WI38 (cell line): ENCODE results near the gene TPRX2.

ENCODE experiments used
- H3K4me3 ChIP-seq: 2 replicates; pipeline ENCODE4 v1.5.1; 2011; ENCODE audit warnings: low read depth, mild to moderate bottlenecking, control low read depth, low read length
- CTCF ChIP-seq: IDR thresholded peaks from 2 replicates; pipeline ENCODE4 v1.5.1; 2012; ENCODE audit warnings: low read depth, mild to moderate bottlenecking, control low read depth, low read length

Gene TPRX2

GRCh38 chr19:47824396-47824795 lies 34.6 kb upstream of the TPRX2 start:
- H3K4me3 ChIP-seq = no peak overlapping the region
- TF ChIP-seq CTCF = no peak

GRCh38 chr19:47826800-47827199 lies 32.2 kb upstream of the TPRX2 start:
- no peak for TF ChIP-seq CTCF
- H3K4me3 ChIP-seq = no peak overlapping the region

- TF ChIP-seq CTCF = no peak
- no peak overlapping the region for H3K4me3 ChIP-seq
These were observed 26.3 kb upstream of the TPRX2 start for GRCh38 chr19:47832723-47833122.

DNA sequence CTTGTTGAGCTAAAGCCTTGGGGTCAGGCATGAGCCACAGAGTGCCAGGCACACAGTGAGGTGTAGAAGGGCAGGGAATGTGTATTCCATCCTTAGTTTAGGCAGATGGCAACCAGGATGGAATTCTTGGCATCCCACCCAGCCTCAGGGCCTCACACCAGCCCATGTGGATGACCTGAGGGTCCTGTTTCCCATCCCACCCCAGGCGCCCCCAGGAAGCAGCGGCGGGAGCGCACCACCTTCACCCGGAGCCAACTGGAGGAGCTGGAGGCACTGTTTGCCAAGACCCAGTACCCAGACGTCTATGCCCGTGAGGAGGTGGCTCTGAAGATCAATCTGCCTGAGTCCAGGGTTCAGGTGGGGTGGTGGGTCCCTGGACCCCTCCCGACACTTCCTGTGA lies 23.0 kb upstream of the TPRX2 start:
- TF ChIP-seq CTCF = no peak
- H3K4me3 ChIP-seq = no peak overlapping the region

DNA sequence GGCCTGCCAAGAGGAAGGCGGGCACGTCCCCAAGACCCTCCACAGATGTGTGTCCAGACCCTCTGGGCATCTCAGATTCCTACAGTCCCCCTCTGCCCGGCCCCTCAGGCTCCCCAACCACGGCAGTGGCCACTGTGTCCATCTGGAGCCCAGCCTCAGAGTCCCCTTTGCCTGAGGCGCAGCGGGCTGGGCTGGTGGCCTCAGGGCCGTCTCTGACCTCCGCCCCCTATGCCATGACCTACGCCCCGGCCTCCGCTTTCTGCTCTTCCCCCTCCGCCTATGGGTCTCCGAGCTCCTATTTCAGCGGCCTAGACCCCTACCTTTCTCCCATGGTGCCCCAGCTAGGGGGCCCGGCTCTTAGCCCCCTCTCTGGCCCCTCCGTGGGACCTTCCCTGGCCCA lies 19.6 kb upstream of the TPRX2 start:
- no peak for TF ChIP-seq CTCF
- H3K4me3 ChIP-seq = no peak overlapping the region

DNA sequence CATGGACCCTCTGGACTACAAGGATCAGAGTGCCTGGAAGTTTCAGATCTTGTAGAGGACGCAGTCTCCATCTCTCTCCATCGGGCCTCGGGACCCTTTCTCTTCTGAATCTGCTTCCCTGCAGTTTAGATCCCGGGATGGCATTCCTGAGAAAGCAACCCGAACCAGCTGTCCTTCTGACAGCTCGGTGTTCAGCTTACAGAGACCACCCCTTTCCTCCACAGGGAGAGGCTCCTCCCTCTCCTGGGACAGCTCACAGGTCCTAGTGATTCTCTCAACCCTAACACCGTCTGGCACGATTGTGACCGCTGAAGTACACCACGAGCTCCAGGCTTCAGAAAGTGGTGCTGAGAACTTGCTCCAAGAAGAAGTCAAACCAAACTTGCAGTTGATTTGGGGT lies 19.1 kb upstream of the TPRX2 start:
- no peak for TF ChIP-seq CTCF
- H3K4me3 ChIP-seq = no peak overlapping the region

DNA sequence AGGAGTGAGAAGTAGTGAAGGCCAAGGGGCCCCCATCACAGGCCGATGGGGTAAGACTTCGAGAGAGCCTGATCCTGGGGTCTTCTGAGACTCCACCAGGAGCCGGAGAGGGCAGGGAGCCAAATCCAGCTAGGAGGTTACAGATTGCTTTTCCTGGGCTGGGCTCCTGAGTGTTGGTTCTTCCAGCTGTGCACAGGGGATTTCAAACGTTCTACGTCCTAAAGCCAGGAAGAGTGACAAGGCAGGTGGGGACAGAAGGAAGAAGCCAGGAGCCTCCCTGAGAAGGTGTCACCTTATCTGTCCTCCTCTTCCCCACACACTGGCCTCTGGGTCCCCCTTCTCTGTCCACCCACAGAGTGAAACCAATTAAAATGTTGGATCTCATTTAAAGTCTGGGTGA lies 16.1 kb upstream of the TPRX2 start:
- no peak overlapping the region for H3K4me3 ChIP-seq
- no peak for TF ChIP-seq CTCF
